Stimulated activated CD4-positive, alpha-beta T cell treated with anti-CD3 and anti-CD28 coated beads, Interleukin-4, amount 100 ng/mL, for 48 hours (primary cell): Measurements from ENCODE around the gene ULK4.
"Not testable (repeated sequence)": the region's sequence is repeated elsewhere in the genome, so short reads cannot be mapped to it uniquely, and the experiment has no call there.

Experiments used
- DNase-seq, 2 donors: peaks; one replicate each; pipeline ENCODE4 v3.0.0-alpha.2; 2020; ENCODE audit warnings: low read depth in 2 of 2

ULK4 gene

DNA sequence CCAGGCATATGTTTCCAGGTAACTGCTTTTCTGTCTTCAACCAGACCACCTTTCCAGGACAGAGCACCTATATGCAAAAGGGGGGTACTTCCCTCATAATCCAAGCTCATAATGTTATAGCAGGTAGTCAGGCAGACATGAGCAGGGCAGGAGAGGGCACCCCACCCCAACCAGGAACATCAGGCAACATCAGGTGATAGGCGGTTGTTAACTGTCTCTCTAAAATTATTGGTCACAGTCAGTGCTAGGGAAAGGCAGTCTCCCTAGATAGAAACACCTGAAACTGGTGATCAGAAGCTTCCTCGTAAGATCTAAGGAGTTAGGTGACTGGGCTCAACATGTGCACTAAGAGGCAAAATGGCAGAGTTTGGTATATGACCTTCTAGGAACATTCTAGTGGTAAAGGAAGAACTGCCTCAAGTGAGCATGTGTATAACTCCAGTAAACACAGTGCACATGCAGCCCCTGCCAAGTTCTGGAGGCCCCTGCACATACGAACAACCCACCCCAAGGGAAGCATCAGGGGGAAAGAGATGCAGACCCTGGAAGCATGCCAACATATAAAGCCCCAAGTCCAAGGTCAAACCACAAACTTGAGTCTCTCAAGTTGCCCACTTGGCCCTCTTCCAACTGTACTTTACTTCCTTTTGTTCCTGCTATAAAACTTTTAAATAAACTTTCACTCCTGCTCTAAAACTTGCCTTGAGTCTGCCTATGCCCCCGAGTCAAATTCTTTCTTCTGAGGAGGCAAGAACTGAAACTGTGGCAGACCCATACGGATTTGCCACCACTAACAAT, 270.9 kb downstream of the ULK4 start:
- no peak for DNase-seq

GRCh38 chr3:41688595-41689380, 273.1 kb downstream of the ULK4 start:
- DNase-seq, result no peak

DNA sequence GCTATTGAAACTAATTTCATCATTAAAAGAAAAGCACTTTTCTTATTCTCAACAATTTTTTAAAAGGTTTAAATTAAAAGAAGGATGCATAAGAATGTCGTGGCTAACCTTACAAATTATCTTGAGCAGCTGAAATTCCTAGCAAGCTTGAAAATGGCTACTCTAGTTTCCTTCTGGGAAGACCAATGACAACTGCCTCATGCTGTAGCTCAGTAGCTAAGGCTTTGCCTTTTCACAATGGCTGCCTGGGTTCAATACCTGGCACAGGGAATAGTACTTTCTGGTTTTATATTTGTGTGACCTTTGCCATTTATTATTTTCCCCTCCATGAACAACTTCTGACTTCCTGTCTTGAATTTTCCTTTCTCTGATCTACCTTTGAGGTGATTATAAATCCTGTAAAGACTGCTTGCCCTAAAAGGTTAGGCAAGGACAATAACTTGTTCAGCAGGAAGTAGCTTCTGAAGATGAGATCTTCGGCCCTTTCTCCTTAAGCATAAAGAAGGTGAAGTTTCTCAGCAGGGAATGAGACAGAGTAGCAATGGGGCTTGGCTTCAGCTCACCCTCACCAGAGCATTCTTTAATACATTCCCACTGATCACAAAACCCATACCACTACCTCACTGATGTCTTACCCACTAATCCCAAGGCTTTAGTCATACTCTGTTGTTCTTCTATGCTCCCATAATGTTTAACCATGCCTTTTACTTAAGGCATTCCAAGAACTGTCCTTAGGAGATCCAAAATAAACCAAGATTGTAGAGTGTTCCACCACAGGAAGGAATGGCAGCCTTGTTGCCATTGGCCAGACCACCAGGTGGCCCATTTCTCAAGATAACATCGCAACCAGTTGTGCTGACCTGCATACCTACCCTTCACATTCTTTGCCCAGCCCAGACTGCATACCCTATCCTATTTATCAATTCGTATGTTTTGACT, 276.8 kb downstream of the ULK4 start:
- no peak for DNase-seq

DNA sequence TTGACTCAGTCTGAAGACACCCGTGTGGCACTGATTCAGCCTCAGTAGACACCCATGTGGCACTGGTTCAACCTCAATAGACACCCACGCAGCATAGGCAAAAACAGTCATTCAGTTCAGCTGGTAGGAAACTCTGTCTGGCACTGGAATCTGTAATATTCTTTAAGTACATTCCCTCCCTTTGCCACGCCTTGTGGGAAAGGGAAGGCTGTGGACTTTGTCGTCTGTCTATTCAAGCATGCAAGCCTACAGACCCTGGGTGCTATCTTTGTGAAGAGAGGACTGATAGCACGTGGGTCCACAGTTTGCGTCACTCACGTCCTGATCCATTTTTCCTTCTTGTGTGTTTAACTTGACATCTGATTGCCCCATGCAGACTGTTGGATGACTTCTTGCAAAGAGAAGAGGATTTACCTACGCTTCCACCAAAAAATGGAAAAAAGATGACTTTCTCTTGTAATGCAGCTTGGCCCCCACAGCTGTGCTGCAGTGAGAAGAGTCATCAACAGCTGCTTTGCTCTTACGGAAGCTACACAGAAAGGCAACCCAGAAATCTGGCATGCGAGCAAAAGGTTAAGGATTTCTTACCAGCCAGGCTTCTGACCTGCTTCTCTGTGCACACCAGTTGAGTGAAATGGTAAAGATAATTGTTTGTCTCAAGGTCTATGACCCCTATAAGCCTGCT, 278.1 kb downstream of the ULK4 start:
- no peak for DNase-seq

DNA sequence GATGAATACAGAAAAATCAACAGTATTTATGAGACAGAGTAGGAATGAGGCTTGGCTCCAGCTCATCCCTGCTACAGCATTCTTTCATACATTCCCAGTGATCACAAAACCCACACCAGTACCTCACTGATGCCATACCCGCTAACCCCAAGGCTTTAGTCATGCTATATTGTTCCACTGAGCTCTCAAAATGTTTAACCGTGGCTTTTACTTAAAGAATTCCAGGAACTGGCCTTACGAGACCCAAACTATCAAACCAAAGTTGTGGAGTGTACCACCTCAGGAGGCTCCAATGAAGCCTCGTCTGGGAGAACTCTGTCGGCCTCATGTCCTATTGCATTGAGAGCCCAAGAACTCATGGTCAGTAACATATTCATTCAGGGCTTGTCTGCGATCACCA, 278.9 kb downstream of the ULK4 start:
- no peak for DNase-seq

DNA sequence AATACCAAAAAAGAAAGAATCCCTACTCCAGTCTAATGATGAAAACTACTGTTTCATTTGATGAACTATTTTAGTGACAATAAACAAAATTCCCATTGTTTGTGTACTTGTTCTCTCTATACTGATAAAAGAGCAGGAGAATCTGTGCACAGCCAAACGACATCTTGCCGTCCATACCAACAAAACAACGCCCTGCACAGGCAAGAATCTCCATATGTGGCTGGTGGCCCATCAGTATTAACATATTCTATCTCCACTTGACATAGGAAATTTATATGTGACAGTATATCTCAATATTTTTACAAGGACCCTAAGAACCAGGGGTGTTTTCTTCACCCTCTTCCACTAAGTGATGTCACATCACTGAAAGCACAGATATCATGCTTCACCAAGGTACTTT, 279.5 kb downstream of the ULK4 start:
- DNase-seq, result no peak

GRCh38 chr3:41681479-41681878, 280.4 kb downstream of the ULK4 start:
- no peak for DNase-seq

- no peak for DNase-seq
Measured at GRCh38 chr3:41679374-41679773, 282.5 kb downstream of the ULK4 start.

GRCh38 chr3:41675102-41675501, 286.8 kb downstream of the ULK4 start:
- DNase-seq, result not testable (repeated sequence)

DNA sequence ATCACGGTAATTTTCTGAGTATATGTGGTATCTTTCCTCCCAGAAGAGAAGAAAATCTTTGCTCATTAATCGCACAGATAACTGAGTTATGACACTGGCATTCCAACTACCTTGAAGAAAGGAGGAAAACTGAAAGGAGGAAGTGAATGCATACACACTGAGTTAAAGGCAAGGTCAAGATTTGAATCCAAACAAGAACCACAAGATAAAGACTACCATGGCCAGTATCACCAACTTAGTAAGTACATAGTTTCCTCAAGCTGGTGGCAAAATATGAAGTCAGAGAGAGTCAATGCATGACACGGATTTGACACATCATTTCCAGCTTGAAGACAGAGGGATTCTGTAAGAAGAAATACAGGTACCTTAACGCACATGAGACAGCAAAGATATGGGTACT, 287.5 kb downstream of the ULK4 start:
- DNase-seq, result no peak

DNA sequence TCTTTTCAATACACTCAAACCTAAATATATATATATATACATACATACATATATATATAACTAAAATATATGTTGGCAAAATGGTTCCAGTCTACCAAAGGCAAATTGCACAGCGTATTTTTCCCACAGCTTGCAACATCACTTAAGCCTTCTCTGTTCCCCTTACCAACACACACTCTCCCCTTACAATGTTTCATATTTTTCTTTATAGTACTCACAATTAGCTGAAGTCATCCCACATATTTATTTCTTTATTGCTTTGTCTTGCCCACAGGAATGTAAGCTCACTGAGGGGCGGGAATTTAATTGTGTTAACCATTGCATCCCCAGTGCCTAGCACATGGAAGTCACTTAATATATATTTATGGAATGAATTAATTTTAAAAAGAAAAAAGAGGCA, 288.3 kb downstream of the ULK4 start:
- no peak for DNase-seq

DNA sequence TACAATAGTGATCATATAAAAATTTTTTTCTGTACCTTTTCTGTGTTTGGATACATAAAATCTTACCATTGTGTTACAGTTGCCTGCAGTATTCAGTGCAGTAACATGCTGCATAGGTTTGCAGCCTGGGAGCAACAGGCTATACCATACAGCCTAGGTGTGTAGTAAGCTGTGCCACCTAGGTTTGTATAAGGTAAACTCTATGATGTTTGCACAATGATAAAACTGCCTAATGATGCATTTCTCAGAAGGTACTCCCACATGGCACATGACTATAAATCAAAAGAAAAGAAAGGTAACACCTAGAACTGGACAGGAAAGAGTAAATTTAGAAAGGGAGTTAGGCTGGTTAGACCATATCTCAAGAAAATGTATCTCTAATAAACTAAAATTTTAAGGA, 293.5 kb downstream of the ULK4 start:
- no peak for DNase-seq

- DNase-seq, result no peak
Measured at GRCh38 chr3:41662288-41662687, 299.6 kb downstream of the ULK4 start.

- no peak for DNase-seq
Measured at GRCh38 chr3:41661796-41662195, 300.1 kb downstream of the ULK4 start.

DNA sequence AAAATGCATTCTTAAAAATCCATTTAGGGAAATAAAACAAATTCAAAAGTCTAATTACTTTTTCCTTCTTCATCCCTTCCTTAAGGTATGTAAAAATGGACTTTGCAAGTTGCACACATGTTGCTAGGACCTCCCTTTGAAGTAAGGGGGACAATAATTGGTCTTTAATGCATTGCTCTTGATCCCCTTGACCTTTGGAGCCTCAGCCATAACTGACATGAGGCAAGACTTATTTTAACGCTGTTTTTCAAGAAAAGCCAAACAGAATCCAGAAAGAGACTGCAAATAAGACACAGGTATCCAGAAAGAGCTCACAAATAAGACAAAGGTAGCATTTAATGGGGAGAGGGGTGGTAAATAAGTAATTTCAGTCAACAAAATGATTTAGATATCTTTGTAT, 301.4 kb downstream of the ULK4 start:
- no peak for DNase-seq

DNA sequence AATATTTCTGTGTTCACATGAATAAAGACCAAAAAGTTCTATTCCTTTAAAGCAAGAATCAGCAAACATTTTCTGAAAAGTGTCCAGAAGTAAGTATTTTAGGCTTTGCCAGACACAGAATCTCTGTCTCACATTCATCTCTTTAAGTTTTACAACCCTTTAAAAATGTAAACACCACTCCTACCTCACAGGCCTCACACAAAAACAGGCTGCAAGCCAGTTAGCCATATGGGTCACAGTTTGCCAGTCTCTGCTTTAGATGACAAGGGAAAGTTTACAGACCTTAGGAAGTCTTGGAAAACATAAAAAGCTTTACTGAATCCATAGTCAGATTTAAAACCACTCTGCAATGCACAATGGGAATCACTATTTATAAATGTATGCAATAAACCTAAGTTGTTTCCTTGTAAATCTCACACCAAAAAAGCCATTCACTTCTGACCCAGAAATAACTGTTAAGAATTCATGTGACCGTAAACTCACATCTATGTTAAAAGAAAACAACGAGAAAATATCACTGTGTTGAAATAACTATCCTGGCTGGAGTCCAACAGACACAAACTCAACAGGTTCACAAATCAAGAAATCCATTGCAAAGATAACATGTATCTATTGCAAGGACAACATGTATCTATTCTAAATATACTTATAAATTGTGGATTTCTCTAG, 308.2 kb downstream of the ULK4 start:
- DNase-seq, result no peak

GRCh38 chr3:41652931-41653330, 309.0 kb downstream of the ULK4 start:
- DNase-seq, result no peak

- no peak for DNase-seq
Measured at GRCh38 chr3:41652506-41652905, 309.4 kb downstream of the ULK4 start.

GRCh38 chr3:41651718-41652117, 310.2 kb downstream of the ULK4 start:
- no peak for DNase-seq

- no peak for DNase-seq
Measured at GRCh38 chr3:41650406-41650805, 311.5 kb downstream of the ULK4 start.

GRCh38 chr3:41649129-41649739, 312.7 kb downstream of the ULK4 start:
- DNase-seq, result no peak
